Activated T-helper 17 cell treated with anti-CD3 and anti-CD28 coated beads, Interleukin-2, amount 50 U/mL, for 72 hours (primary cell): ENCODE data around the gene CYP2A7. TPM values are rescaled to one million over a fixed set of nuclear protein-coding genes. Genes with fewer than 3 reads are reported as not detected.
"Not testable (repeated sequence)": the region's sequence is repeated elsewhere in the genome, so short reads cannot be mapped to it uniquely, and the experiment has no call there.

Source experiments
- ATAC-seq: fragments of 150-1000 bp; cut with Tn5 transposase; replicated peaks from 2 replicates; pipeline ENCODE4 v1.10.0; 2021; ENCODE audit warnings: mild to moderate bottlenecking, moderate library complexity
- H3K27ac Mint-ChIP-seq: one replicate; pipeline ENCODE4 v1.8.0; 2022; ENCODE audit warnings: mixed read lengths
- H3K27me3 Mint-ChIP-seq: one replicate; pipeline ENCODE4 v1.8.0; 2022; ENCODE audit warnings: mixed read lengths
- H3K36me3 Mint-ChIP-seq: one replicate; pipeline ENCODE4 v1.8.0; 2022; ENCODE audit warnings: low read depth, mild to moderate bottlenecking, mixed read lengths
- H3K4me1 Mint-ChIP-seq: one replicate; pipeline ENCODE4 v1.8.0; 2022; ENCODE audit warnings: mixed read lengths
- H3K4me3 Mint-ChIP-seq: one replicate; pipeline ENCODE4 v1.8.0; 2022; ENCODE audit warnings: mild to moderate bottlenecking, mixed read lengths
- H3K9me3 Mint-ChIP-seq: one replicate; pipeline ENCODE4 v1.8.0; 2022; ENCODE audit warnings: mixed read lengths
- total RNA-seq, 2 donors: library from RNA; stranded (reverse); gene quantifications; one replicate each; pipeline ENCODE4 v1.2.3, GENCODE V29; 2022

The CYP2A7 gene, protein sequence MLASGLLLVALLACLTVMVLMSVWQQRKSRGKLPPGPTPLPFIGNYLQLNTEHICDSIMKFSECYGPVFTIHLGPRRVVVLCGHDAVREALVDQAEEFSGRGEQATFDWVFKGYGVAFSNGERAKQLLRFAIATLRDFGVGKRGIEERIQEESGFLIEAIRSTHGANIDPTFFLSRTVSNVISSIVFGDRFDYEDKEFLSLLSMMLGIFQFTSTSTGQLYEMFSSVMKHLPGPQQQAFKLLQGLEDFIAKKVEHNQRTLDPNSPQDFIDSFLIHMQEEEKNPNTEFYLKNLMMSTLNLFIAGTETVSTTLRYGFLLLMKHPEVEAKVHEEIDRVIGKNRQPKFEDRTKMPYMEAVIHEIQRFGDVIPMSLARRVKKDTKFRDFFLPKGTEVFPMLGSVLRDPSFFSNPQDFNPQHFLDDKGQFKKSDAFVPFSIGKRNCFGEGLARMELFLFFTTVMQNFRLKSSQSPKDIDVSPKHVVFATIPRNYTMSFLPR
- total RNA-seq, result not detected

- Mint-ChIP-seq H3K27me3 (peaks cover 32% of the 10 kb centered on the region), H3K27ac (peak within 1 kb of the TSS; percentile 59)
- ATAC-seq, H3K9me3 Mint-ChIP-seq, H3K4me1 Mint-ChIP-seq, H3K4me3 Mint-ChIP-seq, H3K36me3 Mint-ChIP-seq: not testable (repeated sequence)
Measured at GRCh38 chr19:40882062-40882461, at the start of gene CYP2A7. TSS of gene CYP2A7 (minus strand) at chr19:40882231. CDS start at chr19:40882210, 21 bp downstream.

- not testable (repeated sequence) for ATAC-seq, H3K27ac Mint-ChIP-seq, H3K36me3 Mint-ChIP-seq, H3K4me3 Mint-ChIP-seq, H3K4me1 Mint-ChIP-seq, H3K9me3 Mint-ChIP-seq
- H3K27me3 Mint-ChIP-seq, result peaks cover 30% of the 10 kb centered on the region
Measured at GRCh38 chr19:40930799-40931198, 48.8 kb upstream of the CYP2A7 start.

GRCh38 chr19:40929942-40930341 is 47.9 kb upstream of the CYP2A7 start:
- not testable (repeated sequence) for H3K4me3 Mint-ChIP-seq, H3K36me3 Mint-ChIP-seq, H3K27ac Mint-ChIP-seq, H3K9me3 Mint-ChIP-seq, H3K4me1 Mint-ChIP-seq, ATAC-seq
- peaks cover 27% of the 10 kb centered on the region for H3K27me3 Mint-ChIP-seq

GRCh38 chr19:40928850-40929249 is 46.8 kb upstream of the CYP2A7 start:
- no peaks in the 10 kb centered on the region for H3K9me3 Mint-ChIP-seq
- ATAC-seq, result no peak
- H3K36me3 Mint-ChIP-seq, result no peaks in the 10 kb centered on the region
- peaks cover 27% of the 10 kb centered on the region for H3K27me3 Mint-ChIP-seq
- H3K4me1 Mint-ChIP-seq, result no peaks in the 10 kb centered on the region
- H3K27ac Mint-ChIP-seq, result no peak overlapping the region
- no peak overlapping the region for H3K4me3 Mint-ChIP-seq

- Mint-ChIP-seq H3K27ac (no peak overlapping the region), H3K36me3 (no peaks in the 10 kb centered on the region), H3K27me3 (peaks cover 24% of the 10 kb centered on the region), H3K4me3 (no peak overlapping the region), H3K9me3 (no peaks in the 10 kb centered on the region), H3K4me1 (no peaks in the 10 kb centered on the region)
- ATAC-seq, result no peak
Measured at GRCh38 chr19:40927567-40927966, 45.5 kb upstream of the CYP2A7 start.

GRCh38 chr19:40926276-40926675 is 44.2 kb upstream of the CYP2A7 start:
- H3K4me1 Mint-ChIP-seq, H3K27ac Mint-ChIP-seq, H3K4me3 Mint-ChIP-seq, ATAC-seq, H3K36me3 Mint-ChIP-seq, H3K9me3 Mint-ChIP-seq: not testable (repeated sequence)
- peaks cover 23% of the 10 kb centered on the region for H3K27me3 Mint-ChIP-seq

DNA sequence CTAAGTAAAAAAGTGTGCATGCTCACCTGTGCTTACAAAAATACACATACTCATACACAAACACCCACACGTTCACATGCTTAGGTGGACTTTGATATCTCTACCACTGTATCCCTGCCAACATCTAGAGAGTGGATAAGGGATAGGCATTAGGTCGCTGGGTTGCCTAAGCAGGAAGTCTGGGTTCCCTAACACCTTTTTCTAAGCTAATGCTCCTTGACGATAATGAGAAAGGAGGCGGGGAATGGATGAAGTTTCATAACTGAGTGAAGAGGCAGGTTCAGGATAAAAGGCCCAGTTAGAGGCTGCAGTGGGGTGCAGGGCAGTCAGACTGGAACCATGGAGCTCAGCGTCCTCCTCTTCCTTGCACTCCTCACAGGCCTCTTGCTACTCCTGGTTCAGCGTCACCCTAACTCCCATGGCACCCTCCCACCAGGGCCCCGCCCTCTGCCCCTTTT is 41.9 kb upstream of the CYP2A7 start:
- no peak for ATAC-seq

GRCh38 chr19:40922237-40923160 is 40.5 kb upstream of the CYP2A7 start:
- not testable (repeated sequence) for H3K9me3 Mint-ChIP-seq, H3K27ac Mint-ChIP-seq, ATAC-seq, H3K4me3 Mint-ChIP-seq, H3K4me1 Mint-ChIP-seq, H3K36me3 Mint-ChIP-seq
- H3K27me3 Mint-ChIP-seq, result peaks cover 12% of the 10 kb centered on the region

More for the DNA sequence above, 41.9 kb upstream of the CYP2A7 start:
- no peak overlapping the region for H3K4me3 Mint-ChIP-seq
- H3K4me1 Mint-ChIP-seq, result no peaks in the 10 kb centered on the region
- no peak overlapping the region for H3K27ac Mint-ChIP-seq
- H3K9me3 Mint-ChIP-seq, result peaks cover 5% of the 10 kb centered on the region
- H3K36me3 Mint-ChIP-seq, result no peaks in the 10 kb centered on the region
- peaks cover 16% of the 10 kb centered on the region for H3K27me3 Mint-ChIP-seq

DNA sequence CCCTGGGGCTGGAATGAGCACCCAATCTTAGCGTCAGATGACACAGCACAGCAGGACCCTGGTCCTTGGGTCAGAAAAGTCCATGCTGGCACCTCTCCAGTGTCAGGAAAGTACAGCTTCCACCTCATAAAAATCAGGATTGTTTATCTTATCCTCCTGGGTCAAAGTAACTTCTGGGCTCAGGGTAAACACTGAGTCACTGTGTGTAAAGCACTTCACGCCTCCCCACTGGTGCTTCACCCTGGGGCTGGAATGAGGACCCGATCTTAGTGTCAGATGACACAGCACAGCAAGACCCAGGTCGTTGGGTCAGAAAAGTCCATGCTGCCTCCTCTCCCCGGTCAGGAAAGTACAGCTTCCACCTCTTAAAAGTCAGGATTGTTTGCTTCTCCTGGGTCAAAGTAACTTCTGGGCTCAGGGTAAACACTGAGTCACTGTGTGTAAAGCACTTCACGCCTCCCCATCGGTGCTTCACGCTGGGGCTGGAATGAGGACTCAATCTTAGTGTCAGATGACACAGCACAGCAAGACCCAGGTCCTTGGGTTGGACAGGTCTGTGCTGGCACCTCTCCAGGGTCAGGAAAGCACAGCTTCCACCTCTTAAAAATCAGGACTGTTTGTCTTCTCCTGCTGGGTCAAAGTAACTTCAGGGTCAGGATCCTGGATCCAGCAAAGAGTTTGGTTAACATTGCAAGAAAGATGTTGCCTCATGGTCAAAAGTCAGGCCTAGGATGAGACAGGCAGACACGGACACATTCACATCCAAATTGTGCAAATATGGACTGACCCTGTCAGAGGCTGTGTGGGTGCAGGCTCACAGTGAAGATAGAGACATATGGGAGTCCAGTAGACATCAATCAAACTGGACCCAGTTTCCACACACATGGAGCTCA is 39.2 kb upstream of the CYP2A7 start:
- H3K27ac Mint-ChIP-seq, result no peak overlapping the region
- H3K4me3 Mint-ChIP-seq, result no peak overlapping the region
- no peaks in the 10 kb centered on the region for H3K36me3 Mint-ChIP-seq

DNA sequence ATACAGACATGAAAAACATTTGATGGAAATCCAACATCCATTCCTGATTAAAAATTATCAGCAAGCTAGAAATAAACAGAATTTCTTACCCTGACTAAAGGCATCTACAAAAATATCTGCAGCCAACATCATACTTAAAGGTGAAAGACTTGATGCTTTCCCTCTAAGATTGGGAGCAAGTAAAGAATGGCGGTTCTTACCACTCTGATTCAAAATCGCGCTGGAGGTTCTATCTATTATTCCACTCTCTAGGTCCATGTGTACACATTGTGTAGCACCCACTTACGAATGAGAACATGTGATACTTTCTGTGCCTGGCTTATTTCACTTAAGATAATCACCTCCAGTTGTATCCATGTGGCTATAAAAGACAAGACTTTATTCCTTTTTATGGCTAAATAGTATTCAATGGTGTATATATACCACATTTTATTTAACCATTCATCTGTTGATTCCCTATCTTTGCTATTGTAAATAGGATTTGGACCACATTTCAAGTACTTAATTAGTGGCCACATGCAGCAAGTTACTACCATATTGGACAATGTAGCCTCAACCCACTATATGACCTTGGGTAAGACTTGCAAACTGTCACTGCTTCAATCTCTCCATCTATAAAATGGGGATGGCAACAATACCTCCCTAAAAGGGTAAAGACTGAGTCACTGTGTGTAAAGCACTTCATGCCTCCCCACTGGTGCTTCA is 38.4 kb upstream of the CYP2A7 start:
- no peak overlapping the region for H3K4me3 Mint-ChIP-seq
- H3K27ac Mint-ChIP-seq, result no peak overlapping the region
- no peaks in the 10 kb centered on the region for H3K36me3 Mint-ChIP-seq
- ATAC-seq, result no peak
- peaks cover 13% of the 10 kb centered on the region for H3K27me3 Mint-ChIP-seq
- H3K9me3 Mint-ChIP-seq, result peaks cover 5% of the 10 kb centered on the region
- H3K4me1 Mint-ChIP-seq, result no peaks in the 10 kb centered on the region

More for the DNA sequence above, 39.2 kb upstream of the CYP2A7 start:
- ATAC-seq, result no peak
- H3K9me3 Mint-ChIP-seq, result peaks cover 5% of the 10 kb centered on the region
- no peaks in the 10 kb centered on the region for H3K4me1 Mint-ChIP-seq
- peaks cover 15% of the 10 kb centered on the region for H3K27me3 Mint-ChIP-seq

DNA sequence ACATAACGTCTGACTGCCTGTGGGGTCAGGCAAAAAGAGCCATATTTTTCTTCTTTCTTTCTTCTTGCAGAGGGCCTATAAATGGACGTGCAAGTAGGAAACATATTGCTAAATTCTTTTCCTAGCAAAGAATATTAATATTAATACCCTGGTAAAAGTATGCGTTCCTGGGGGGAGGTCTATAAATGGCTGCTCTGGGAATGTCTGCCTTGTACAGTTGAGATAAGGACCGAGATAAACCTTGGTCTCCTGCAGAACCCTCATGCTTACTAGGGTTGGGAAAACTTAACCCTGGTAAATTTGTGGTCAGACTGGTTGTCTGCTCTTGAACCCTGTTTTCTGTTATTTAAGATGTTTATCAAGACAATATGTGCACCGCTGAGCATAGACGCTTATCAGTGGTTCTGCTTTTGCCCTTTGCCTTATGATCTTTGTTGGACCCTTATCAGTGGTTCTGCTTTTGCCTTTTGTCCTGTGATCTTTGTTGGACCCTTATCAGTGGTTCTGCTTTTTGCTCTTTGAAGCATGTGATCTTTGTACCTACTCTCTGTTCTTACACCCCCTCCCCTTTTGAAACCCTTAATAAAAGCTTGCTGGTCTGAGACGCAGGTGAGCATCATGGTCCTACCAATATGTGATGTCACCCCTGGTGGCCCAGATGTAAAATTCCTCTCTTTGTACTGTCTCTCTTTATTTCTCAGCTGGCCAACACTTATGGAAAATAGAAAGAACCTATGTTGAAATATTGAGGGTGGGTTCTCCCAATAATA is 37.7 kb upstream of the CYP2A7 start:
- H3K4me1 Mint-ChIP-seq, H3K4me3 Mint-ChIP-seq, H3K27ac Mint-ChIP-seq, H3K36me3 Mint-ChIP-seq, H3K9me3 Mint-ChIP-seq, ATAC-seq: not testable (repeated sequence)
- H3K27me3 Mint-ChIP-seq, result peaks cover 18% of the 10 kb centered on the region

DNA sequence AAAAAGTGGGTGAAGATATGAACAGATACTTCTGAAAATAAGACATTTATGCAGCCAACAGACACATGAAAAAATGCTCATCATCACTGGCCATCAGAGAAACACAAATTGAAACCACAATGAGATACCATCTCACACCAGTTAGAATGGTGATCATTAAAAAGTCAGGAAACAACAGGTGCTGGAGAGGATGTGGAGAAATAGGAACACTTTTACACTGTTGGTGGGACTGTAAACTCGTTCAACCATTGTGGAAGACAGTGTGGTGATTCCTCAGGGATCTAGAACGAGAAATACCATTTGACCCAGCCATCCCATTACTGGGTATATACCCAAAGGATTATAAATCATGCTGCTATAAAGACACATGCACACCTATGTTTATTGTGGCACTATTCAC is 36.3 kb upstream of the CYP2A7 start:
- not testable (repeated sequence) for ATAC-seq, H3K36me3 Mint-ChIP-seq
- peaks cover 27% of the 10 kb centered on the region for H3K27me3 Mint-ChIP-seq

DNA sequence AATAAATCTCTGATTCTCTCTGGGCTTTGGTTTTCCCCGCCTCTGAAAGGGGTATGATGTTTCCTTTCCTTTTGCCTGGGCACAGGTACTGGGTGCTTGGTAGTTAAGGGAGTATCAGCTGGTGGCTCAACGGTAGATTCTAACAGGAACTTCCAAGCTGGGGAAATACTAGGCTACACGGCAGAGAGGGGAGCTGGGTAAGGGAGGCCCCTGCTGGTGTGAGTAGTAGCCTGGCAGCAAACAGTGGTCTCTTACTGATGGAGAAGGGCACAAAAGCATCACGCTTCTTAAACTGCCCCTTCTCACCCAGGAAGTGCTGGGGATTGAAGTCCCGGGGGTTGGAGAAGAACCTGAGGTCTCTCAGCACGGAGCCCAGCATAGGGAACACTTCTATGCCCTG is 26.9 kb upstream of the CYP2A7 start:
- no peak for ATAC-seq
- no peaks in the 10 kb centered on the region for H3K36me3 Mint-ChIP-seq
- no peak overlapping the region for H3K4me3 Mint-ChIP-seq
- H3K4me1 Mint-ChIP-seq, result no peaks in the 10 kb centered on the region
- peaks cover 7% of the 10 kb centered on the region for H3K9me3 Mint-ChIP-seq
- no peak overlapping the region for H3K27ac Mint-ChIP-seq
- H3K27me3 Mint-ChIP-seq, result peaks cover 28% of the 10 kb centered on the region

More for the DNA sequence above, 36.3 kb upstream of the CYP2A7 start:
- H3K4me3 Mint-ChIP-seq, H3K4me1 Mint-ChIP-seq, H3K27ac Mint-ChIP-seq: not testable (repeated sequence)
- H3K9me3 Mint-ChIP-seq, result peaks cover 12% of the 10 kb centered on the region
